HG02678 (cell line): Measurements from ENCODE around the gene ITGA1.
"Not testable (repeated sequence)": the region's sequence is repeated elsewhere in the genome, so short reads cannot be mapped to it uniquely, and the experiment has no call there.

Experiments used
- ATAC-seq: cut with Tn5 transposase; IDR thresholded peaks from one replicate; pipeline ENCODE4 v1.9.1; 2021; ENCODE audit warnings: mild to moderate bottlenecking, moderate library complexity; ENCODE audit not compliant: unreplicated experiment

The ITGA1 gene

DNA sequence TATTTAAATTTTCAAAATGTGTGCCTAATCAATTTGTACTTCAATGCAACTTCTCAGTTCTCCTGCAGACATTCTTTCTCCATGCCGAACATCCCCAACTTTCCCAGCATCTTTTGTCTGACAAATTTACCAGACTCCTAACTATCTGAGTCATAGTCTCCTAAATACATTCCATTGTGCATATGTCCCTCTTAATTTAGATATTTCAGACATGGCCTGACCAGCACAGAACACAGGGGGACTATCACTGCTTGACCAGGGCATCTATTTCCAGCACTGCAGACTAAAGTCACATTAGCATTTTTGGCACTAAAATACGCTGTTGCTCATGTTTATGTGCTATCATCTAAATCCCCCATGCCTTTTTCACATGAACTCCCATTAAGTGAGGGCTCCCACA is 71.9 kb downstream of the ITGA1 start:
- ATAC-seq = no peak

DNA sequence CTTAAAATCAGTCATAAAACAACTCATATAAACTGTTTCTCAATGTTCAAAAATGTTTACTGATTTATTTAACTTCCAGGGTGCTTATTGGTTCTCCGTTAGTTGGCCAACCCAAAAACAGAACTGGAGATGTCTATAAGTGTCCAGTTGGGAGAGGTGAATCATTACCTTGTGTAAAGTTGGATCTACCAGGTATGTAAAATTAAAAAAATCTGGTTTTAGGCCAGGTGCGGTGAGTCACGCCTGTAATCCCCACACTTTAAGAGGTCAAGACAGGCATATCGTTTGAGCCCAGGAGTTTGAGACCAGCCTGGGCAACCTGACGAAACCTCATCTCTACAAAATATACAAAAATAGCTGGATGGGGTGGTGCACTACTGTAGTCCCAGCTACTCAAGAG is 73.7 kb downstream of the ITGA1 start:
- no peak for ATAC-seq

DNA sequence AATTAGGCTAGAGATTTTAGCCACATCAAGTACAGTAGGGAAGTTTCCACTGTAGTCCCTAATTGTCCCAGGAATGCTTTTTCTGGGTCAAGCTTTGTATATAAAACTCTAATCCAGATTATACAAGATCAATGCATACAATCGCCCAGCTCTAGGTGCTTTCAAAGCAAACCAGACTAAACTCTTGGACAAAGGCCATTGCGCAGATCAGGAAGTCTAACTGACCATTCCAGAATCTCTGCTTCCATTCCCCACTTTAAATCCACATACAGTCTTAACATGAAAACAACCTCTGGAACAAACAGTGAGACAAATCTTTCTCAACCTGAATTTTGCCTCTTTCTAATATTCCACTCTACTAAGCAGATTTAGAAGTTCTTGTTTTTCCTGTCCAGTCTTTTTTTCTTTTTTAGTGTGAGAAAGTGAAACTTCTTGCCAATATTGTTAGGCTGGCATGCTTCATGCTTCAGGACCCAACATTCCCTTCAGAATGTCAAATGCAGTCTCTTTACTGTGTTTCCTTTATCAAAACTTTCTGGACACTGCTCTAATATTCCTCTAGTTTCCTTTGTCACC is 76.1 kb downstream of the ITGA1 start:
- no peak for ATAC-seq

DNA sequence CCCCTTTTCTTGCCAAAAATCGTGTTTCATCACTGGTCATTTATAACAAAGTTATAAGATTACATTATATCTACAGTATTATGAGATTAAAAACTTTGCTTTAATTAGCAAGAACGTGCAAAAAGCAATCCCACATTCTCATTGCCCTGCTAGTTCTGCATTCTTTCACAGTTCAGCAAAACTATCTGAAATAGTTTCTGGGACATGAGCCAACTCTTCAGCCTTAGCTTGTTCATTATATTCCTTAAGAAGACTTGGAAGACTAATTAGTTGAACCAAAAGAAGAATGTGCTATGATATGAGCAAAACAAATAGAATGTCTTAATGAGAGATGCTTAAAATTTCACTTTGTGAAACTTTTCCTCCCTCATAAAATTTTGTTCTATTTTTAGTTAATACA is 76.7 kb downstream of the ITGA1 start:
- no peak for ATAC-seq

DNA sequence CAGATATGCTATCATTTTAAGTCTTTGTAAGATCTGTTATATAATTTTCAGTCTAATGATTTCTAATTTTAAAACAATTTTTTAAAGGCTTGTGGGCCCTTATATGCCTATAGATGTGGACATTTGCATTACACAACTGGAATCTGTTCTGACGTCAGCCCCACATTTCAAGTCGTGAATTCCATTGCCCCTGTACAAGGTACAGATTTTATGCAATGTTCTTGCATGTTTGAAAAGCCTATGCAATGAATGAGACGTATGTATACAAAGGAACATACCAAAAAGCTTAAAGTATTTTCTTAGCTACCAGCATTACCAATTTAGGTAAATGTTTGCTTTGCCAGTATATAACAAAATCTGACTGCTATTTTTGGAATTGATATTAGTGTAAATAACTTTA is 77.2 kb downstream of the ITGA1 start:
- no peak for ATAC-seq

DNA sequence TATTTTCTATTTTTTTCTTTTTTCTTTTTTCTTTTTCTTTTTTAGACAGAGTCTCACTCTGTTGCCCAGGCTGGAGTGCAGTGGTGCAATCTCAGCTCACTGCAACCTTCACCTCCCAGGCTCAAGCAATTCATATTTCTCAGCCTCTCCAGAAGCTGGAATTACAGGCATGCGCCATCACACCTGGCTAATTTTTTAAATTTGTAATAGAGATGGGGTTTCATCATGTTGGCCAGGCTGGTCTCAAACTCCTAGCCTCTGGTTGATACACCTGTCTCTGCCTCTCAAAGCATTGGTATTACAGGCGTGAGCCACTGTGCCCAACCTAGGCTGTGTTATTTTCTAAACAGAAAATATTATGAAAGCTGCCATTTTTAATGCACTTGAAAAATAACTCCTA is 78.3 kb downstream of the ITGA1 start:
- not testable (repeated sequence) for ATAC-seq

DNA sequence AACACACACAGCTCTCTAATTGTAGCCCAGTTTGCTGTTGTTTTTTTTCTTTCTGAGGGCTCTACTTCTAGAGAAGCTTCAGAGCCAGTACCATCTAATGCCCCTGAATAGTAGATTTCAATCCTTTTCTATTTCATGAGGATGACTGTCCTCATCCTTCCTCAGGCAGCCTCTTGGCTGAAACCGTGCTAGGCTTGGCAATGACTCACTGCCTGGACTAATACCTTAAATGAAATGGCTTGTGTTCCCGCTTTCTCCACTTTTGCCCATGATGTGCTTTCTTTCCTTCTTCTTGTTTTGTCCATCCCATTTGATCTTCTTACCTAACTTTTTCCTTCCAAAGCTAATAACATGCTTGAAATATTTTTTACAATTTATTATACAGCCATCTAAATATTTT is 80.1 kb downstream of the ITGA1 start:
- ATAC-seq = no peak

DNA sequence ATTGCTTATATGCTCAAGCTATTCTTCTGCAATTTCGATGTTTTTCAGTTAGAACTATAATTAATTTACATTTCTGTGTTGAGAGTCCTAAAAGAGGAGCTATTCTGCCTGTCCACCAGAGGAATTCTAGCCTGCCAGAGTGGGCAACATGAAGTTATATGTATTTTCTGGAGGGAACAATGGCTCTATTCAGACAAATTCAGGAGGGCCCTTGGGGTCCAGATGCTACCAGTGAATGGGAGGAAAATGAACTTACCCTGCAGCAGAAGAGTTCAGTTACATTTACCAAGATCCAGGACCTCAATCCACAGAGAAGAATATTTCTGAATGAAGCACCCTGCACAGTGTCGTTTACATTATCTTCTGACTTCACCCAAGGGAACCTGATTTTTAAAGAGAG is 80.7 kb downstream of the ITGA1 start:
- no peak for ATAC-seq

DNA sequence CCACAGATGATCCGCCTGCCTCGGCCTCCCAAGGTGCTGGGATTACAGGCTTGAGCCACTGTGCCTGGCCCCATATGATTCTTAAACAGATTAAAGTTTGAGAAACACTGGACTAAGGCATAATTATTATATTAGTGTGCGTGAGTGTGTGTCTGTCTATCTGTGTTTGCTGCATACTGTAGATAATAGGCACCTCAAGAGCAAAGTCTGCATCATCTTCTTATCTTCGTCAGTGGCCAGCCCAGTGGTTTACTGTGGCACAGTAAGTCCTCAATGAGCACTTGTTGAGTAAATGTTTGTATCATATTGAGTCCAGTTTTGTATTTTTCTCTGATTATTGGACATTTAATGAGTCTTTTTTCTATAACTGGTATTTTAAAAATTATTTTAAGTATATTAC is 81.7 kb downstream of the ITGA1 start:
- no peak for ATAC-seq

DNA sequence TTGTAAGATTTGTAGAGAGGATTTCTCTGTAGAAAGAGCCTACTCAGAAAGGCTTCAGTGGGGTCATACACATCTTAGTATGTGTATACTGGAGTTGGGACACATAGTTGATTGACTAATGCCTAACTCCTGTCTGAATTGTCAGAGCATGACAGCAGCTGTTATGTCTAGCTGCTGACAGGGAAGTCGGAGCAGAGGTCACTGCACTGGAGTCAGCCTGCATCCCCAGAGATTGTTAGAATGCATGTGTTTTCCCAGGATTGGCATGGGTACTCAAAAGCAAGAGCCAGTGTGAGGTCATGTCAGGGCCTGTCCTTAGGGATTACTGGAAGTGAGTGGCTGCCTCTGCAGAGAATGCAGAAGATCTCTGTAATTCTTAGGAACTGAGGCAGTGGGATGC is 82.7 kb downstream of the ITGA1 start:
- ATAC-seq = no peak

DNA sequence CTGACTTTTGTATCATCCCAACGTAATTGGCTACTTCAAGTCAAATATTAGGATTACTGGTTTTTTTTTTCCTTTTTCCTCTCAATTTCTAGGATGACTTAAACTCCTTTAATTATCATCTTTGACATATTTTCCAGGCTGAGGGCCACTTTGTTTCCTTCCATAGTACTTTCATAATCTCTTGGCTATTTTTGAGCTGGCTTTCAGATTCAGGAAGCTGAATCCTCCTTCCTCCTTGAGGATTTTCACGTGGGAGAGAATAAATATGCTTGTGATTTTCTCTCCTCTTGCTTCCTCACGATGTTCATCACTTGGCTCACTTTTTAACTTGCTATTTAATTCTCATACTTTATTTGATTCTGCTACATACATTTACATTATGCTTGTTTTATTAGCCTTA is 88.1 kb downstream of the ITGA1 start:
- ATAC-seq = no peak

DNA sequence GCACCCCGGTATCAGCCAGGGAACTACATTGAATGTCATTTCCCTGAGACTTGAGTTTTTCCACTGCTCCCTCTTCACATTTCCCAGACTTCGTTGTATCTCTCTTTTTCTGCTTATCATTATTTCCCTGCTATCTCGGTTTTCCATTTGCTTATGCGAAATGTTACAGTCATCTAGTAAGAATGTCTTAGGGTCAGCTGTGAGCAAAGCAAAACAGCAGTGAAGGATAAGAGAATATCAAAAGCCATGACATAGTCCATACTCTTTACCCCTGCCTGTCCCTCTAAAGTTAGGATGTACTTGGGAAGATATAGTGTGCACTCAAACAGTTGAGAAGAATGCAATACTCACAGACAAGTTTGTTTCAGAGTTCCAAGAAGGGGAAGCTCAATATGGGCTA is 88.7 kb downstream of the ITGA1 start:
- no peak for ATAC-seq

DNA sequence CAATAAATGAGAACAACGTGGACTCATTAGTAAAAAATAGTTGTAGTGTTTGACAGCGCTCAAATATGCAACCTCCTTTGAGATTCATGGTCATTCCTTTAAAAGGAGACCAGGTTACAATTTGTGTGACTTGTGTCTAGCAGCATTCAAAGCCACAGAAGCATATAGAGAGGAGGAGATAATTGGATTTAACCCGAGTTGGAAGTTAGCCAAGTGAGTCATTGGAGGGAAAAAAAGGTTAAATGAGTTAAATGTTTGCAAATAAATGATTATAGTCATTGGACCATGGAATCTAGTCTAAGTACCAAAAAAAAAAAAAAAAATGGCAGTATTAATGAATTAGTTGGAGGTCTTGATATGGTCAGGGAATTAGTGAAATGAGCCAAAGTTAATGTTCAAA is 90.9 kb downstream of the ITGA1 start:
- no peak for ATAC-seq

DNA sequence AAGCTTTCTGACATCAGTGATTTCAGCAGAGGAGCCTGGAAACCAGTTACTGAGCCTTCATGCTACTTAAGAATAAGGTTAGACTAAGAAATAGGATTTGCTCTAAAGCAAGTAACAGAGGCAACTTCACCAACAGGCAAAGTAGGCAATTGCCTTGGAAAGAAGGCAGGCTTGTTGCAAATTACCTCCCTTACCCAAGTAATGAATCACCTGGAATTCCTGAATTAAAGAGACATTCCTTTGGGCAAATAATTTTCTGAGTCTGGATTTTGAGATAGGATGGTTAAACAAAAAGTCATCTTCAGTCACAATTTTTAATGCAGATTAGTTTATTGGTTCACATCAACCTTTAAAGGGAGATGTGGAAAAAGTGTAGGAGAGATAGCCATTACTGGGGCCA is 92.8 kb downstream of the ITGA1 start:
- no peak for ATAC-seq

DNA sequence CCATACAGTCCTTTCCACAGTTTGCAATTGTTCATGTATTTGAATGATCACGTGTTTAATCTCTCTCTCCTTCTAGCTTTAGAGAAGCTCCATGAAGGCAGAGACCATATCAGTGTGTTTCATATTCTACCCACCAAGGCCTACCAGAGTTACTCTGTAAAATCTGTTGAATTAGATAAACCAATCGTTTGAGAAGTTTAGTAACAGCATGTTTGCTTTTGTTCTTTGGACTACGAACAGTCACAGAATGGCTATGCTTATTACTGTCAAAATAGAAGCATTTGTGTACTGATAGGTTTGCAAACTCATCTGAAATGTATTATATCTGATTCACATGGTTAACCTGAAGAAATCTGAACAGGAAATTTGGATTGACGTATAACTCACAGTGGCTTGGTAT is 93.8 kb downstream of the ITGA1 start:
- ATAC-seq = no peak

DNA sequence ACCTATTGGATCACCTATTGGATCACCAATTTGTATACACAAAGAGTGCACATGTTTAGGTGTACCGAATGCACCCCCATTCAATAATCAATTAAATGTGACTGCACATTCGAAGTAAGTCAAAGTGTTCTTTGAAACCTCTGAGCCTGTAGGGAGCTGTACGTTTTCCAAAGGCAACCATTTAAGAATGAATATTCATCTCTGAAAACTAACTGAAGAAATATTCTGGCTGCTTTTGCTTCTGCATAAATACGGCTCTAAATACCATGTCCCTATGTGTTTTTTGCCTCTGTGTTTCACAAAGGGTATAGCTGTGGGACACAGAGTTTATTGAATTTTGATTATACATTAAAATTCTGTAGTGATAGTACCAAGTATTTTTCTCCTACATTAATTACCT is 95.4 kb downstream of the ITGA1 start:
- no peak for ATAC-seq

DNA sequence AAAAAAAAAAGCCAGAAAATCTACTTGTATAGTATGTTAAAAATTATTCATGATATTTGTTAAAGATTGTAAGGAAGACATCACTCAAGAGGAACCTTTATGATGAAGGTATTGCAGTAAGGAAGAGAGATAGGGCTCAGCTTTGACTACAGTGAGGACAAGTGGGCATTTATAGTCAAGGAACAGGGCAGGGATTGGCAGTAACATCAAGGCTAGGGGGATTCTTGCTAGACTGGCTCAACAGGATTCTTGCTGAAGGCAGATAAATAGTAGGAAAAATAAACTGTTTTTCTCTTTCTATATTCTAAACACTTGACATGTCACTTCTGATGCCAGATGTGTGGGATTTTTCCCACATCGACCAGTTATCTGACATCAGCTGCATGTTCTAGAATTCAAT is 96.7 kb downstream of the ITGA1 start:
- ATAC-seq = no peak

DNA sequence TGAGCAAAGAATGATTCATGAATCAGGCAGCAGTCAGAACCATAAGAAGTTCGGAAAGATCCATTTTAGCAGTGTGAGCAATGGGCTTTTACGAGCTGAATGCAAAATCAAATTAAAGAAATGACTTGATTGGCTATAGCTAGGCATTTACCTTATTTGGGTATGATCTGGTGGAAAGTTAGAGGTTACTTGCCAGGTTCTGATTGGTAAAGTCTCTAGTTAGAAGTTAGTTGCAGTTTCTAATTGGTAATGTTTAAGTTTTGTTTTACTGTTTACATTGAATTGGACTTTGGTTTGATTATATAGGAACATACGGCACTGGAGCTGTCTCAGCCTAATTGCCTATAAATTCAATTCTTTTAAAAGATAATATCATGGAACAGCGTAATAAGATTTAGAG is 97.9 kb downstream of the ITGA1 start:
- no peak for ATAC-seq

DNA sequence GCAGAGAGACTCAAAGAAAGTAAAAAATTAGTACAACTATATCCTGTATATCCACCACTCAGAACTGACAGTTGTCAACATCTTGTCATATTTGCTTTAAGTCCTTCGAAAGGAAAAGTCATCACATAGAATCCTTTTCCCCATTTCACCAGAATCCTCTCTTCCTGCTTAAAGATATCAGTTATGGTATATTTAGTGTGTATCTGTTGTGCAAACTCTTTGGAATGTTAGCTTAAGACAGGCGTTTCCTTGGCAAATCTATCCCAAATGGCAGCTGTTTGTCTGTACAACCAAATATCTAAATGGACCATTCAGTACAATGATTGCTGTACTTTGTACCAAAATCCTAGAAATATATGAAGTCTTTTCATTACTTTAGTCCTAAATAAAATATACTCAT is 98.5 kb downstream of the ITGA1 start:
- ATAC-seq = no peak

DNA sequence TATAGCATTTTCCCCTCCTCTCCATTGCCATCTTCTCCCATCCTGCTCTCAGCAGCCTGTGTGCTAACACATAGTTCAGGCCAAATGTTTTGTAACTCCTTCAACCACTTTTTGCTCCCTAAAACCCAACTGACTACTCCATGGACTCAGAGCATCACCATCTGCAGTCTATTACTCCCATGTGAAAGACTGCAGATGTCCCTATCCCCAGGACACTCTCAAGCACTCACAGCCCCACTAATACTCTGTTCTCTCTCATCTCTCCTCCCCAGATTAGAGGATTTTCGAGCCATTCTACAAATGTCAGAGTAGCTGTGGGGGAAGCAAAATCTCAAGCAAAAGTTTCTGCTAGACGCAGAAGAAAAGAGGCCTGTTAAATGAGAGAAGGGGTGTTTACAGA is 99.3 kb downstream of the ITGA1 start:
- no peak for ATAC-seq

DNA sequence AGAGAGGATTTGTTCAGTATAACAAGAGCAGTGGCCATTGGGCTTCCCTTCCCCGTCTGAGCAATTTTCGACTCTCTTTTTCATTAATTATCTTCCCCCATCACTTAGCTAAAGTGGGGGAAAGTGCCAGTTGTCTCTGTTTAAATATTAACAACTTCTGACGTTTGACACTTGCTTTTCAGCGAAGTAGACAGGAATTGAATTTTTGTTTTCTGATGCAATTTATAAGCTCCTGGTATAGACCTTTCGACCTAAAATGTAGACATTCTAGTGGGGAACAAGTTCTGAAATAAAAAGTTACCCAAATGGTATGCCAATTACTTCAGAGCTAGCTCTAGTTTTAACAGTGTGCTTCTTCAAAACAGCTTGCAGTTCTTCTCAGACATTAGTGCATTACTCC is 100.6 kb downstream of the ITGA1 start:
- no peak for ATAC-seq

DNA sequence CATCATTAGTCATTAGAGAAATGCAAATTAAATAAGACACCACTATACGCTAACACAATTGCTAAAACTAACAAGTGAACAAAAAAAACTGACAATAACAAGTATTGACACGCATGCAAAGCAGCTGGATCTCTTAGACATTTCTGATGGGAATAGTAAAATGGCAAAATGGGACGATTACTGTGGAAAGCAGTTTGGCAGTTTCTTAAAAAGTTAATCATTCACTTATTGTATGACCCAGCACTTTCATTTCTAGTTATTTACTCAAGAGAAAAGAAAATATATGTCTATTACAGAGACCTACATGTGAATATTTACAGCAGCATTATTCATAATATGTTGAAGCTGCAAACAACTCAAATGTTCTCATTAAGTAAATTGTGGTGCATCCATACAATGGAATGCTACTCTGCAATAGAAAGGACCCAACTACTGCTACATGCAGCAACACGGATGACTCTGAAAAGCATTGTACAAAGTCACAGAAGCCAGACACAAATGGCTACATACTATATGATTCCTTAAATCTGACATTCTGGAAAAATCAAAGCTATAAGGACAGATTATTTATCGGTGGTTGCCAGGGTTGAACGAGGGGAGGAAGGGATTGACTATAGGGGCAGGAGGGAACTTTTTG is 104.6 kb downstream of the ITGA1 start:
- ATAC-seq = no peak

DNA sequence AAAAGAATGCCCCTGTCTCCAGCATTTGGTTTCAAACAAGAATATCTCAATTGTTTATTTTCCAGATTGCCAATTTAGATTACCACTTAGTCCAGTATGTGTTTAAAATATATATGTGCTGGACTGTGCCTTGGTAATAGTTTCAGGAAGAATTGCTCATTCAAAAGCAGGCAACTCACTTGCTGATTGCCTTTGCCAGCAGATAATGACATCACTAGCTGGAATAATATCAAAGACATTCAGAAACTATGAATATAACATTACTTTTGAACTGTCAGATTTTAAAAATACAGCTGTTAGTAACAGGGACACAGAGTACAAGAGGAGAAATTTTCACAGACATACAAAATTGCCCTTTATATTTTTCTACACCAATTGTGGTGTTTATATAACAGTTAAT is 105.4 kb downstream of the ITGA1 start:
- no peak for ATAC-seq
